Spleen (tissue), 7 donors: ENCODE results near the gene IL17RD.

Experiments
- CTCF ChIP-seq, 11 experiments: fragments of 200-600 bp in 7 of 11; fragments of 450-650 bp in 4 of 11; sonication (generic) in 4 of 11; IDR thresholded peaks in 8 of 11; conservative IDR thresholded peaks in 3 of 11; 1 replicate in 7 of 11; 2 replicates in 4 of 11; pipeline versions ENCODE4 v1.4.0 to v1.8.0; 2016 to 2021; ENCODE audit warnings: antibody characterized with exemption in 11 of 11, inconsistent platforms in 4 of 11, mild to moderate bottlenecking in 1 of 11
- POLR2A ChIP-seq, 3 donors: fragments of 450-650 bp; IDR thresholded peaks; one replicate each; pipeline ENCODE4 v1.5.1; 2017; ENCODE audit warnings: antibody characterized with exemption in 3 of 3, mild to moderate bottlenecking in 1 of 3
- POLR2AphosphoS5 ChIP-seq, 3 donors: sonication (generic); formaldehyde crosslinking; IDR thresholded peaks; one replicate each; pipeline ENCODE4 v1.5.1; 2017; ENCODE audit warnings: antibody characterized with exemption in 3 of 3
- donor health status: DM: no; HTN: no; CAD: no; lungs with moderate emphysema.
- donor health status: DM: no; HTN: no; CAD: no.
- donor health status: DM: no; HTN: no; CAD: no.

DNA sequence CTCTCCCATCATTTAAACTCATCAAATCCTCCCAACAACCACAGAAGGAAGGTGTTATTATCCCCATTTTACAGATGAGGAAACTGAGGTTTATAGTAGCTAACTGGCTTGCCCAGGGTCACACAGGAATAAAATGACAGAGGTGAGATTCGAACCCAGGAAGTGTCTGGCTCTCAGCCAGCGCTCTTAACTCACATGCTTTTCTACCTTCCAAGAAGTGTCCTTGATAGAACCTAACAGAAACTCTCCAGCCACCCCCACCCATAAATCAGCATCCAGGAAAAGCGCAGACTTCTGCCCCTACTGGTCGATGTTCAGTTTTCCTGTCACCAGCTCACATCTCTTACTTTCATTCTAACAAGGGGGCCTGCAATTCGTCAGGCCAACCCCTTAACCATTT is 52.9 kb downstream of the IL17RD start:
- TF ChIP-seq CTCF (IDR thresholded peaks at IDR 0.05 in 8 of 11, conservative IDR thresholded peaks at IDR 0.05 in 3 of 11) (peak in 1 of 11 experiments; percentile 20), POLR2A (IDR thresholded peaks at IDR 0.05) (no peak), POLR2AphosphoS5 (IDR thresholded peaks at IDR 0.05) (no peak)
